PFSK-1 (cell line): ENCODE results near the gene CCDC15.

Source experiments
- FOXP2 ChIP-seq: optimal IDR thresholded peaks from 2 replicates; pipeline ENCODE3; 2011; ENCODE audit warnings: borderline replicate concordance, control low read depth, inconsistent platforms; ENCODE audit not compliant: insufficient read depth; ENCODE audit errors: extremely low read length, extremely low read depth
- POLR2AphosphoS5 ChIP-seq: IDR thresholded peaks from 2 replicates; pipeline ENCODE4 v1.6.1; 2012; ENCODE audit warnings: low read depth, mild to moderate bottlenecking, control low read depth, low read length, moderate library complexity
- REST ChIP-seq, 2 experiments: IDR thresholded peaks; 2 replicates each; pipeline versions ENCODE4 v1.6.1 to v1.8.0; 2011 to 2012; ENCODE audit warnings: low read depth in 2 of 2, low read length in 2 of 2, control low read depth in 1 of 2, inconsistent platforms in 1 of 2, mild to moderate bottlenecking in 1 of 2, moderate library complexity in 1 of 2; ENCODE audit not compliant: insufficient read depth in 1 of 2
- SIN3A ChIP-seq: IDR thresholded peaks from 2 replicates; pipeline ENCODE4 v1.6.1; 2012; ENCODE audit warnings: mild to moderate bottlenecking, low read length, moderate library complexity, borderline replicate concordance; ENCODE audit not compliant: insufficient read depth
- TAF1 ChIP-seq: IDR thresholded peaks from 2 replicates; pipeline ENCODE4 v1.6.1; 2012; ENCODE audit warnings: low read length, control low read depth, borderline replicate concordance; ENCODE audit not compliant: insufficient read depth

The CCDC15 gene

GRCh38 chr11:124918950-124919349 is 35.1 kb upstream of the CCDC15 start, which contains the start of gene HEPN1:
HEPN1 (plus strand) TSS chr11:124919250.
- TF ChIP-seq SIN3A, result no peak
- TF ChIP-seq POLR2AphosphoS5, result no peak
- TF ChIP-seq TAF1, result no peak
- TF ChIP-seq FOXP2, result no peak
- no peak for TF ChIP-seq REST (IDR thresholded peaks at IDR 0.05; ENCODE audit: insufficient read depth in 1 of 2, low read depth in 2 of 2, low read length in 2 of 2)

GRCh38 chr11:124919898-124920297 is 34.1 kb upstream of the CCDC15 start:
- TF ChIP-seq TAF1 (no peak), FOXP2 (no peak), REST (IDR thresholded peaks at IDR 0.05; ENCODE audit: insufficient read depth in 1 of 2, low read depth in 2 of 2, low read length in 2 of 2) (no peak), POLR2AphosphoS5 (no peak), SIN3A (no peak)

GRCh38 chr11:124920356-124920755 is 33.6 kb upstream of the CCDC15 start:
- TF ChIP-seq SIN3A (no peak), REST (IDR thresholded peaks at IDR 0.05; ENCODE audit: insufficient read depth in 1 of 2, low read depth in 2 of 2, low read length in 2 of 2) (no peak), FOXP2 (no peak), POLR2AphosphoS5 (no peak), TAF1 (no peak)

- TF ChIP-seq TAF1 (no peak), REST (IDR thresholded peaks at IDR 0.05; ENCODE audit: insufficient read depth in 1 of 2, low read depth in 2 of 2, low read length in 2 of 2) (no peak), POLR2AphosphoS5 (no peak), SIN3A (no peak), FOXP2 (no peak)
These were observed 33.0 kb upstream of the CCDC15 start for GRCh38 chr11:124920870-124921609.

GRCh38 chr11:124922831-124923230 is 31.2 kb upstream of the CCDC15 start:
- TF ChIP-seq POLR2AphosphoS5 (no peak), SIN3A (no peak), TAF1 (no peak), FOXP2 (no peak), REST (IDR thresholded peaks at IDR 0.05; ENCODE audit: insufficient read depth in 1 of 2, low read depth in 2 of 2, low read length in 2 of 2) (no peak)
